GM21423 (cell line): ENCODE measurements around the gene TTYH2.

Source experiments
- ATAC-seq: cut with Tn5 transposase; IDR thresholded peaks from one replicate; pipeline ENCODE4 v1.9.1; 2021; ENCODE audit warnings: mild to moderate bottlenecking, moderate library complexity; ENCODE audit not compliant: unreplicated experiment

TTYH2 gene

DNA sequence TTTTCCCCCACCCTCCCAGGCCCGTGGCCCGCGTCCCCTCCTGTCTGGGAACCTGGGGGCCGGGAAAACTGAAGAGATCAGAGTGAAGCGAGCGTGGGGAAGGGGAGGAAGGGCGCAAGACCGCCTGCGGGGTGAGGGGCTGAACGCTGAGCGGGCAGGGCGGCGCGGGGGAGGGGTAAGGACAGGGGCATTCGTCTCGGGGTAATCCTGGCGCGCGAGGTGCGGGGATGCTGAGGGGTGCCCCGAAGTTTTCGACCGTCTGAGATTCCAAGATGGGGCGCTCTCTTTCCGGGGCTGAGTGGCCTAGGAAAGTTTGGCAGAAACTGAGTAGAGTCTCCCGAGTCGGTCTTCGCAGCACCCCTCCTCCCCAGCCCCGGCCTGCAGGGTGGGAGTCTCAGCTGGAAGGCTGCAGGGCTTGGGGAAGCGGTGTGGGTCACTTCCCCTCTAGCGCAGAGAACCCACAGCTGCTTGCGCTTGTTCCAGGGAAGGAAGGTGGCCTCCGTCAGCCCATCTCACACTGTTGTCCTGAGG is 555 bp downstream of the TTYH2 start:
- no peak for ATAC-seq

GRCh38 chr17:74214484-74215341 is 1.3 kb downstream of the TTYH2 start:
- ATAC-seq, result no peak

DNA sequence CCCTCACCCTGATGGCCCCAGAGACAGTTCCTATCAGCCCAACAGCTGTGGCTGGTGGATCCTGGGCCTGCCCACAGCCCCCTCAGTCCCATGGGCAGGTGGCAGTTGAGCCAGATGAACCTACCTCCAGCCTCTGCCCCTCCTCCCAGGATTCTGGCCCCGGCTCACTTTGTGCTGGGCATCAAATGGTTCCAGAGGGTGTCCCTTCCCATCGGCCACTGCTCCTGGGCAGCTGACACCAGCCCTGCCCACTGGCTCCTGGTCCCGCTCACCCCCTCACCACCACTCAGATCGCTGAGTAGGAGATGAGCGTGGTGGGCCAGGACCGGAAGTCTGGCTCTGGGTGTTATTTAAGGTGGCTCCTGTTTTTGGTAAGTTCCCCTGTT is 2.0 kb downstream of the TTYH2 start:
- ATAC-seq, result no peak

DNA sequence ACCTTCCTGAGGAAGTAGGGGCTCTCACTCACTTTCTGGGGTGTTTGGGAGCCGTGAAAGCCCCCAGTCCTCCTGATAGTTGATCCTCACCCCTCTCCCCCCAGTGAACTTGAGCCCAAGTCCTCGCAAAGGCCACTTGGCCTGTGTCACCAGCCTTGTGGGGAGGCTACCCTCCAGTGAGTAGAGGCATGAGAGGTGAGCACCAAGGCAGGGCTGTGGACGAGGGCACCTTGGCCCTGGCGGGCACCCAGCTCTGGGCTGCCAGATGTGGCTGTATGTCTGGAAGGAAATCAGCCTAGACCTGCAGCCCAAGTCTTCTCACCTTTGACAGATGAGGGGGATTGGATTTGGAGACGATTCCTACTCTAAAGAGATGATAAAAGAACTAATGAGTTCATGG is 3.1 kb downstream of the TTYH2 start:
- ATAC-seq, result no peak

DNA sequence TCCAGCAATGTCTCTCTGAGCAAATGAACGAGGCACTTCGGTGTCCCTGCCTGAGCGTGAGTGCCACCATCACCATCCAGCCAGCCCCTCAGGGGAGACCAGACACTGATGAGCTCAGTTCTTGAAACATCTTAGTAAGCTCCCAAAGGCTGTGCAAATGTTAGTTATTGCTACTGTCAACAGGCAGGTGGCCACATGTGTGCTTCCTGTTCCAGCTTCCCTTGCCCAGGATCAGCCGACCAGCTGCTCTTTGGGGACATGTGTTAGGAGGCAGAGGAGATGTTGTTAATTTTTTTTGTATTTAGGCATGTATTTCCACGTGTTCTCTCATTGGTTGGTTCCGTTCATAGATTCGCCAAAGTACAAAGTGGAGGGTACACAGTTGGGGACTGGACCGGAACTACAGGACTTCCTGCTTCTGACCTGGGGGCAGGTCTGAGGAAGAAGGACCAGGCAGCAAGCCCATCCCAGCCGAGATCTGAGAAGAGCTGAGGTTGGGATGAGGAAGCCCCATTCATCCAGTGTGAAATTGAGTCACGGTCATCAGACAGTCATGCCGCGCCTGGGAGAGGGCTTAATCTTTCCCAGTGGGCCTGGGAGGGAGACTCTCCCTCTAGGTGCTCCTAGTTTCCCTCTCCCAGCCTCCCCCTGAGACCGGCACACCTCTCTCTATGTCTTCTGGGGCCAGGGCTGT is 3.8 kb downstream of the TTYH2 start:
- no peak for ATAC-seq

DNA sequence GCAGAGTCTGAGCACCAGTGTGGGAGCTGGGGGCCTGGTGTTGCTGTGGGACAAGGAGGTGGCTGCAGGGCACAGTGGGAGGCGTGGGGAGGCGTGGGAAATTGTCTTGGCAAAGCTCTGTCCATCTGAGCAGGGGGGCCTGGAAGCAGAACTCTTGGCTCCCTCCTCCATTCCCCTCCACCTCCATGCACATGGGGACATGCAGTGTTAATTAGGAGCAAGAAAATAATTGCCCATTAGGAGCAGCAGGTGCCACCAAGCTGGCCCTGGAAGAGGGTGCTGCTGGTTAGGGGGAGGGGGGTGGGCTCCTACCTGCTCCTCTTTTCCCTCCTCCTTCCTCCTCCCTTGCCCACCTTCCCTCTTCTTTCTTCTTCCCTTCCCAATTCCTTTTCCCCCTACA is 4.5 kb downstream of the TTYH2 start:
- ATAC-seq, result no peak

GRCh38 chr17:74218436-74218835 is 5.1 kb downstream of the TTYH2 start:
- ATAC-seq, result no peak

GRCh38 chr17:74219576-74220133 is 6.3 kb downstream of the TTYH2 start:
- ATAC-seq, result no peak

DNA sequence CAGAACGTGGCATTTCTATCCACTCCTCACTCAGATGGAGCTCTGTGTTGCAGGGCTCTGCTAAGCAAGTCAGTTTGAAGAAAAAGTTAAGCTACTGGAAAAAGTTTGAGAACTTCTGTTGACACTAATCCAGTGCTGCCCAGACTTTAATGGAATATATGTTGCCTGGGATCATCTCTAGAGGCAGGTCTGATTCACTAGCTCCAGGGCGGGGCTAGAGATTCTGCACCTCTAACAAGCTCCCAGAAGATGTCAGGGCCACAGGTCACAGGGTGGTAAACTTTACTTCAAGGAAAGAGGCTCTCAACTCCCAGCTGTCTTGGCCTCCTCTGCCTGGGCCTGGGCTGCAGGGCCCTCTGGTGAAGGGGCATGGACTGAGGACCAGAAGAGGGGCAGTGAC is 6.8 kb downstream of the TTYH2 start:
- ATAC-seq, result no peak

DNA sequence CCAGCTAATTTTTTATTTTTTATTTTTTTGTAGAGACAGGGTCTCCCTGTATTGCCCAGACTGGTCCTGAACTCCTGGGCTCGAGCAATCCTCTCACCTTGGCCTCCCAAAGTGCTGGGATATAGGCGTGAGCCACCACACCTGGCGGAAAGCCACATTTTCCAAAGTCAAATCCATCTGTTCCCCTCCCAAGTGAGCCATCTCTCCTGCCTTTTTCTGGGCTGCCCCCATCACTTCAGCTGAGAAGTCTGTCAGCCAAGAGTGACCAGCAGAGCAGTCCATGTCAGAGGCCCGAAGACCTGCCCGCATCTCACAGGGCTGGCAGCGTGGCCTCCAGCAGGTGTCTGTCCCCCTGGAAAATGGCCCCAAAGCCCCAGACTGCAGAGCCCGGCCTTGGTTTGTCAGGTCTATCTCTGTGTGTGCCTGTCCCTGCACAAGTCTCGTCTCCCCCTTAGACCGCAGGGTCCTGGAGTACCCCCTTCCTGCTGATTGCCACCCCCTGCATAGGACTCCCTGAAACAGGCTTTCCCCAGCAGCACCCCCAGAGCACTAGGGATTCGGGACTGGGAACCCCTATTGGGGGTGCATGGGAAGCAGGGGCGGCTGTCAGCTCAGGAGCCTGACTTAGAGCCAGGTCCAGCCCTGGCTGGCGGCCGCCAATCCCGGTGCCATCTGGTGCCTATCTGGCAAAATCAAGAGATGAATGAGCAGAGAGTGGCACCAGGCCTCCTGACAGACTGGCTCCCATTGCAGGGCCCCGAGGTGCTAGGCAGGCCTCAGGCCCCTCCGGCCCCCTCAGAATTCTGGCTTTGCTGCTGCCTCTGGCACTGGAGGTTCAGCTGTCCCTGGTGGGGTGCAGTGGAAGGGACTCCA is 7.8 kb downstream of the TTYH2 start:
- ATAC-seq, result no peak

DNA sequence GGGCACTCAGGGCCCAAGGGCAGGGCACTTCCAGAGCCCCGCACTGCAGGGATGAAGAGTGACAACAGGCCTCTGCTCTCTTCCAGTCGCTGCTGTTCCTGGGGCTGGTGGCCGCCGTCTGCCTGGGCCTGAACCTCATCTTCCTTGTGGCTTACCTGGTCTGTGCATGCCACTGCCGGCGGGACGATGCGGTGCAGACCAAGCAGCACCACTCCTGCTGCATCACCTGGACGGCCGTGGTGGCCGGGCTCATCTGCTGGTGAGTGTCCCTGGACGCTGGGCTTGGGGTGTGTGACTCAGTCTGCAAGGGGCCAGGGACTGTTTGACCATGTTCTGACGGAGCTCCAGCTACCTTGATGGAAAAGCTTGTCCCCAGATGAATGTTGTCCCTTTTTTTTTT is 9.0 kb downstream of the TTYH2 start:
- no peak for ATAC-seq

GRCh38 chr17:74223901-74224300 is 10.5 kb downstream of the TTYH2 start:
- ATAC-seq, result no peak

GRCh38 chr17:74224959-74225725 is 11.8 kb downstream of the TTYH2 start:
- ATAC-seq, result no peak

GRCh38 chr17:74226252-74226651 is 12.9 kb downstream of the TTYH2 start:
- ATAC-seq, result no peak

DNA sequence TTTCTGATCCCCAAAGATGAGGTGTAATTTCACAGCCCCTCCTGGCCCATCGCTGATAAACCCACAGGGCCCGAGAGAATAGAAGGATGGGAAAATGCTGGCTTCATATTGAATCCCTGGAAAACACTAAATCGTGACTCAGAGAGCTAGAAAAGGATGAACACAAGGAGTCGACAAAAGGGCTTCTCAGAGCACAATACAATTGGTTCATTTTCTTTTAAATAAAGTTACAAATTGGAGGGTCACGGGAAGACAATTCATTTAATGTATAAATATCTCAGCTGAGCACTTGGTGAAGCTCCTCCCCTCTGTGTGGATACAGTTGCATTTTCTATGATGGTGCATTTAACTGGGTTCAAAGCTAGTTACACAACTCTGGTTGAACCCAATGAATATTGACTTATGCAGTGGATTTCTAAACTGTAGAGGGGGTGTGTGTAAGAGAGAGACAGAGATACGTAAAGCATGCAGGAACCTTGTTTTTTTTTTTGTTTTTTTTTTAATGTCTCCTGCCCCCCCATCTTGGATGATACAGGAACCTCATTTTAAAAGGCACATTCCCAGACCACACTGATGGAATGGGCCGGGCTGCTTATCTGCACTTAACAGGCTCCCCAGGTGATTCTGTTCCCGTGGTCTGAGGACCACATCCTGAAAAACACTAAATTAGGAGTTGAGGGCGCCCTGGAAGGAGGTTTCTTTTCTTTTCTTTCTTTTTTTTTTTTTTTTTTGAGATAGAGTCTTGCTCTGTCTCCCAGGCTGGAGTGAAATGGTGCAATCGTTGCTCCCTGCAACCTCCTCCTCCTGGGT is 14.1 kb downstream of the TTYH2 start:
- ATAC-seq, result no peak

DNA sequence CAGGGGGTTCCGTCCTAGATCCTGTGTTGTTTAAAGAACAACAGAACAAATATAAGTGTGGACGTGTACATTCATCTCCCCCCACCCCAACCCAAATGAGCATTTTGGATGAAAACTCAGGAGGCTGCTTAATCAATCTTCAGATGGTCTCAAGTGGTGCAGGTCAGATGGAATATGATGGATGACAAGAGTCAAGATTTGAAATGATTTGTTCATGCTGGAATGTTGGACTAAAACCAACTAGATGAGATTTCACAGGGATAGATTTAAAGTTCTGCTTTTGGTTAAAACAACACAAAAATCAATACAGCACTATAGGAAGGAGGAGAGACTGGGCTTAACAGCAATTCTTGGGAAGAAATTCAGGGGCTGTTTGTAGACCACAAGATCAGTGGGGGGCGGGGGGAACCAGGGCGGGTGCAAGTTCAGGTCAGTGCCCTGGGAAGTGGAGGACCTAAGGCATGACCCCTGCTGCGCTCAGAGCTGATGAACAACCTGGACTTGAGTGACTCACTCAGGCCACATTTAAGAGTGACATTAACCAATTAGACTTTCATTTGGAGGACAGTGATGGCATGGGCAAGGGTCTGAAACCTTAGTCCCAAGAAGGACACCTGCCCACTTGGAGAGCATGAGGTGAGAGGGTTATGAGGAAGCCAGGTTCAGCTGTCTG is 15.1 kb downstream of the TTYH2 start:
- no peak for ATAC-seq

DNA sequence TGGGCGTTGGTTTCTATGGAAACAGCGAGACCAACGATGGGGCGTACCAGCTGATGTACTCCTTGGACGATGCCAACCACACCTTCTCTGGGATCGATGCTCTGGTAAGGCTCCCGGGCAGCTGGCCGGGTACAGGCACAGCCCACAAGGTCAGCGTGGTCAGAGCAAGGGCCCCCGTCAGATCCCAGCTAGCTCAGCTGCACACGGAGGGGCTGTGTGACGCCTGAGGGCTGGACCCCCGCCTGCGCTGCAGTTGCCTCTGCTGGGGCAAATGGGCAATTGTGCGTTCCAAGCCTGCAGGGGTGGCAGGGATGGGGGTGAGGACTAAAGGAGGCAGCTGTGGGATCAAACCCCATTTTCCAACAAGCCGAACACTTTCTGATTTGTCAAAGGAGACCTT is 17.5 kb downstream of the TTYH2 start:
- ATAC-seq, result no peak

- no peak for ATAC-seq
These were observed 18.8 kb downstream of the TTYH2 start for GRCh38 chr17:74231928-74232907.
